Esophagus squamous epithelium (tissue), 5 donors: ENCODE measurements around the gene SCAPER. TPM values are rescaled to one million over a fixed set of nuclear protein-coding genes. Genes with fewer than 3 reads are reported as not detected.
A peak's percentile ranks its signal among the peaks of the same experiment; 100 is the strongest.

Source experiments
- DNase-seq: peaks from one replicate; lab custom pipeline; 2025; lab: John Stamatoyannopoulos, UW
- H3K27ac ChIP-seq, 4 donors: fragments of 200-600 bp; sonication (generic); one replicate each; pipeline ENCODE4 v1.5.1; 2016 to 2019; ENCODE audit warnings: mild to moderate bottlenecking in 1 of 4
- H3K27me3 ChIP-seq, 4 donors: fragments of 200-600 bp; sonication (generic); 1 replicate in 3 of 4; 2 replicates in 1 of 4; pipeline versions ENCODE4 v1.5.1 to v1.6.0; 2017 to 2021; ENCODE audit warnings: antibody characterized with exemption in 1 of 4
- H3K36me3 ChIP-seq, 3 donors: fragments of 200-600 bp; sonication (generic); one replicate each; pipeline ENCODE4 v1.5.1; 2016 to 2019
- H3K4me1 ChIP-seq, 3 donors: fragments of 200-600 bp; sonication (generic); one replicate each; pipeline ENCODE4 v1.5.1; 2017 to 2019
- H3K4me3 ChIP-seq, 4 donors: fragments of 200-600 bp; sonication (generic); 1 replicate in 3 of 4; 2 replicates in 1 of 4; pipeline ENCODE4 v1.5.1; 2016 to 2019; ENCODE audit warnings: mild to moderate bottlenecking in 2 of 4, moderate library complexity in 1 of 4
- H3K9me3 ChIP-seq, 3 donors: fragments of 200-600 bp; sonication (generic); one replicate each; pipeline ENCODE4 v1.5.1; 2016 to 2019
- CTCF ChIP-seq, 6 experiments: fragments of 450-650 bp in 4 of 6; fragments of 200-600 bp in 2 of 6; sonication (generic) in 2 of 6; IDR thresholded peaks; one replicate each; pipeline ENCODE4 v1.5.1; 2016 to 2019; ENCODE audit warnings: antibody characterized with exemption in 6 of 6, mild to moderate bottlenecking in 4 of 6, moderate library complexity in 4 of 6
- POLR2A ChIP-seq, 4 donors: fragments of 450-650 bp; IDR thresholded peaks; one replicate each; pipeline ENCODE4 v1.6.1; 2017; ENCODE audit warnings: antibody characterized with exemption in 4 of 4, mild to moderate bottlenecking in 4 of 4, moderate library complexity in 3 of 4
- WGBS, 2 donors: methylation state at CpG; one replicate each; pipeline ENCODE4 v1.1.5; 2018; 5-methylcytosine and 5-hydroxymethylcytosine counted together
- intact Hi-C: fragments of 100-400 bp; cut with DNase I; formaldehyde crosslinking; loops from one replicate; pipeline ENCODE4 v1.15.0; 2022
- total RNA-seq, 4 donors: library from RNA; depleted of rRNA; stranded (reverse); fragments of >200 nt; gene quantifications; one replicate each; pipeline ENCODE4 v1.1.0, GENCODE V29; 2016
- donor health status: DM: yes; HTN: yes; CAD: no.

Gene SCAPER
- total RNA-seq, 4 donors from 2014 or later: 18.3 to 30.1 (median 25.3) TPM

GRCh38 chr15:76840830-76841460, 64.2 kb downstream of the SCAPER start:
- Histone ChIP-seq H3K4me3 (no peak overlapping the region), H3K9me3 (no peaks in the 10 kb centered on the region), H3K4me1 (no peaks in the 10 kb centered on the region), H3K27me3 (no peaks in the 10 kb centered on the region), H3K36me3 (peaks cover 0 to 19% (median 0%) of the 10 kb centered on the region in 3 donors), H3K27ac (no peak overlapping the region)
- no peak for DNase-seq
- intact Hi-C loops: no loop called here
- TF ChIP-seq POLR2A (IDR thresholded peaks at IDR 0.05): no peak
- peak in 4 of 6 experiments; percentile 24 to 62 (median 34) for TF ChIP-seq CTCF (IDR thresholded peaks at IDR 0.05)
- WGBS, 2 donors: 40 to 55% methylated on average over 5 of the region's 5 CpGs

GRCh38 chr15:76839173-76839572, 66.0 kb downstream of the SCAPER start:
- no peaks in the 10 kb centered on the region for H3K27me3 ChIP-seq
- no peak overlapping the region for H3K4me3 ChIP-seq
- no peak overlapping the region for H3K27ac ChIP-seq
- H3K36me3 ChIP-seq: peaks cover 0 to 19% (median 0%) of the 10 kb centered on the region in 3 donors
- intact Hi-C loops: no loop called here
- no peak for DNase-seq
- H3K9me3 ChIP-seq: no peaks in the 10 kb centered on the region
- TF ChIP-seq CTCF (IDR thresholded peaks at IDR 0.05): no peak
- no peak for TF ChIP-seq POLR2A (IDR thresholded peaks at IDR 0.05)
- 75% methylated on average over 3 of the region's 3 CpGs for WGBS, 2 donors
- no peaks in the 10 kb centered on the region for H3K4me1 ChIP-seq

- 76 to 85% methylated on average over 6 of the region's 6 CpGs for WGBS, 2 donors
- TF ChIP-seq CTCF (IDR thresholded peaks at IDR 0.05): no peak
- TF ChIP-seq POLR2A (IDR thresholded peaks at IDR 0.05): no peak
- Histone ChIP-seq H3K4me3 (no peak overlapping the region), H3K27ac (no peak overlapping the region), H3K9me3 (peaks cover 0 to 8% (median 0%) of the 10 kb centered on the region in 3 donors), H3K27me3 (no peaks in the 10 kb centered on the region), H3K36me3 (peaks cover 0 to 28% (median 0%) of the 10 kb centered on the region in 3 donors), H3K4me1 (no peaks in the 10 kb centered on the region)
- no peak for DNase-seq
- intact Hi-C loops: no loop called here
Observed at GRCh38 chr15:76837474-76837873, 67.7 kb downstream of the SCAPER start.

GRCh38 chr15:76829939-76830338, 75.2 kb downstream of the SCAPER start:
- intact Hi-C loops: no loop called here
- Histone ChIP-seq H3K4me1 (no peaks in the 10 kb centered on the region), H3K4me3 (no peak overlapping the region), H3K27ac (no peak overlapping the region), H3K9me3 (peaks cover 0 to 8% (median 0%) of the 10 kb centered on the region in 3 donors), H3K36me3 (peaks cover 0 to 11% (median 0%) of the 10 kb centered on the region in 3 donors), H3K27me3 (no peaks in the 10 kb centered on the region)
- DNase-seq: no peak
- 72 to 79% methylated on average over 4 of the region's 4 CpGs for WGBS, 2 donors
- no peak for TF ChIP-seq POLR2A (IDR thresholded peaks at IDR 0.05)
- no peak for TF ChIP-seq CTCF (IDR thresholded peaks at IDR 0.05)

DNA sequence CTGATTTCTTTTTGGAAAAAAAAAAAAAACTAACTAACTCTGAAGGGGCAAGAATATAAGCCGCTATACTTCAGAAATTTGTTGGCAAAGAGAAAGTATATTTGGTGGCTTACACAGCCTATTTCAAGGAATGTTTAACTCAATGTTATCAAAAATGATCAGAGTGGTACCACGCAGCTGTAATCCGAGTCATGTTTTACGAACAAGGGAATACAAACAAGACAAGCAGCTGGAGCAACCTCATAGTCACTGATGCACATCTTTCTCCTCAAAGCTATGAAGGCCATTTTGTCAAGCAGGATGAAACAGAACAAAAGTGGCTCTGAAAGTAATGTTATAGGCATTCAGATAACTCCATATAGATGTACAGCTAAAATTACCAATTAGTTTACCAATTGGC, 81.2 kb downstream of the SCAPER start:
- Histone ChIP-seq H3K36me3 (peaks cover 0 to 2% (median 0%) of the 10 kb centered on the region in 3 donors), H3K4me1 (no peaks in the 10 kb centered on the region), H3K27me3 (no peaks in the 10 kb centered on the region), H3K27ac (no peak overlapping the region), H3K4me3 (no peak overlapping the region), H3K9me3 (peaks cover 0 to 2% (median 1%) of the 10 kb centered on the region in 3 donors)
- no peak for DNase-seq
- no peak for TF ChIP-seq POLR2A (IDR thresholded peaks at IDR 0.05)
- TF ChIP-seq CTCF (IDR thresholded peaks at IDR 0.05): no peak
- WGBS, 2 donors: 94 to 95% methylated on average over 4 of the region's 4 CpGs
- intact Hi-C loops: no loop called here
